Esophagus muscularis mucosa (tissue), 4 donors: ENCODE data around the gene FANCI. TPM values are rescaled to one million over a fixed set of nuclear protein-coding genes. Genes with fewer than 3 reads are reported as not detected.
"Not testable (repeated sequence)": the region's sequence is repeated elsewhere in the genome, so short reads cannot be mapped to it uniquely, and the experiment has no call there.

Experiments used
- DNase-seq: peaks from one replicate; pipeline ENCODE4 v3.0.0-alpha.2; 2017; ENCODE audit errors: extremely low spot score
- H3K27ac ChIP-seq, 4 donors: fragments of 200-600 bp; sonication (generic); replicated peaks in 1 of 4; 1 replicate in 3 of 4; 2 replicates in 1 of 4; pipeline ENCODE4 v1.5.1; 2016 to 2019; ENCODE audit warnings: mild to moderate bottlenecking in 1 of 4
- H3K27me3 ChIP-seq, 4 donors: fragments of 200-600 bp; sonication (generic); one replicate each; pipeline versions ENCODE4 v1.5.1 to v1.6.0; 2016 to 2019
- H3K36me3 ChIP-seq, 4 donors: fragments of 200-600 bp; sonication (generic); one replicate each; pipeline ENCODE4 v1.5.1; 2016 to 2019
- H3K4me1 ChIP-seq, 4 donors: fragments of 200-600 bp; sonication (generic); one replicate each; pipeline ENCODE4 v1.5.1; 2016 to 2019
- H3K4me3 ChIP-seq, 4 donors: fragments of 200-600 bp; sonication (generic); 1 replicate in 2 of 4; 2 replicates in 2 of 4; pipeline ENCODE4 v1.5.1; 2016 to 2019; ENCODE audit warnings: mild to moderate bottlenecking in 4 of 4, moderate library complexity in 1 of 4
- H3K9me3 ChIP-seq, 4 donors: fragments of 200-600 bp; sonication (generic); 1 replicate in 3 of 4; 2 replicates in 1 of 4; pipeline ENCODE4 v1.5.1; 2016 to 2019
- CTCF ChIP-seq, 3 experiments: fragments of 200-600 bp in 2 of 3; fragments of 450-650 bp in 1 of 3; sonication (generic) in 2 of 3; IDR thresholded peaks; one replicate each; pipeline ENCODE4 v1.5.1; 2017 to 2019; ENCODE audit warnings: antibody characterized with exemption in 3 of 3, mild to moderate bottlenecking in 2 of 3, moderate library complexity in 1 of 3
- EP300 ChIP-seq: sonication (generic); formaldehyde crosslinking; IDR thresholded peaks from one replicate; pipeline ENCODE4 v1.6.1; 2017; ENCODE audit warnings: antibody characterized with exemption
- POLR2A ChIP-seq: fragments of 450-650 bp; IDR thresholded peaks from one replicate; pipeline ENCODE4 v1.6.1; 2017; ENCODE audit warnings: antibody characterized with exemption, moderate library complexity, mild to moderate bottlenecking, low read depth
- POLR2AphosphoS5 ChIP-seq, 2 donors: sonication (generic); formaldehyde crosslinking; IDR thresholded peaks; one replicate each; pipeline ENCODE4 v1.6.1; 2017; ENCODE audit warnings: antibody characterized with exemption in 2 of 2
- WGBS: methylation state at CpG from one replicate; pipeline ENCODE4 v1.1.5; 2018; 5-methylcytosine and 5-hydroxymethylcytosine counted together
- intact Hi-C: fragments of 100-400 bp; cut with DNase I; formaldehyde crosslinking; loops from one replicate; pipeline ENCODE4 v1.15.1; 2023
- total RNA-seq, 4 donors: library from RNA; depleted of rRNA; stranded (reverse); fragments of >200 nt; gene quantifications; one replicate each; pipeline versions ENCODE4 v1.1.0 to v1.2.1, GENCODE V29; 2016

FANCI gene
- total RNA-seq, 4 donors from 2014 or later: 3.5 to 10.2 (median 4.0) TPM

DNA sequence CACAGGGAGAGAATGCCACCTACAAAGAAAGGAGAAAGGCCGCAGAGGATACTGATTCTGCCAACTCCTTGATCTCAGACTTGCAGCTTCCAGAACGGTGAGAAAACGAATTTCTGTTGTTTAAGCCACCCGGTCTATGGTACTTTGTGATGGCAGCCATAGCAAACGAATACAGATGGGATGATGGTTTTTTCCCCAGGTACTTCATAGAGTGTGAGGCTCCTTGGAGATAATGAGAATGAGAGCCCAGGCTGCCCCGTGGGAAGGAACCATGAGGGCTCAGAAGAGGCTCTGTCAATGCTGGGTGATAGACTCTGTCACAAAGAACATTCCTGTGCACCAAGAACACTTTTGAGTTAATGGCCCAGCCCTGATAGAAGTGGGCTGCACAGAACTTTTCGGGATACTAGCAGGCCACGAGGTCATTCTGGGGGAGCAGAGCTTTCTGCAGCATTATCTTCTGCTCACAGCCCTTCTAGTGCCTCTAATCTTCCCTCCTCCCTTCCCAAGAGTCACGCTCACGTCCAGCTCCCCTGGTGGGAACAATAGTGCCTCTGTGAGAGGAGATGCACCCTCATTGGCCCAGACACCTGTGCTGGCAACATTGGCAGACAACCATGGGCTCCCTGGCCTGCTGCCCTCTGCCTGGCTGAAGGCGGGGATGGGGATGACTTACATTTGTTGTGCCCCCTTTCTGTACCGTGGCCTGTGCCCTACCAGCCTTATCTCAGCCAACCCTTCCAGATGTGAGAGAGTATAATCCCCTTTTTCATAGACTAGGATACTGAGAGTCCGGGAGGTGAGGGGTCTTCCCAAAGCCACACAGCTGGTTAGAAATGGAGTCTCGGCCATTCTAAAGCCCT is 17.2 kb upstream of the FANCI start:
- WGBS: 85% methylated on average over 14 of the region's 14 CpGs
- Histone ChIP-seq H3K36me3 (no peaks in the 10 kb centered on the region), H3K4me1 (no peaks in the 10 kb centered on the region), H3K4me3 (no peak overlapping the region), H3K27ac (no peak overlapping the region), H3K27me3 (no peaks in the 10 kb centered on the region), H3K9me3 (no peaks in the 10 kb centered on the region)
- intact Hi-C loops: no loop called here
- DNase-seq: peak; percentile 78
- TF ChIP-seq EP300 (no peak), POLR2AphosphoS5 (IDR thresholded peaks at IDR 0.05) (no peak), POLR2A (no peak), CTCF (IDR thresholded peaks at IDR 0.05) (no peak)

DNA sequence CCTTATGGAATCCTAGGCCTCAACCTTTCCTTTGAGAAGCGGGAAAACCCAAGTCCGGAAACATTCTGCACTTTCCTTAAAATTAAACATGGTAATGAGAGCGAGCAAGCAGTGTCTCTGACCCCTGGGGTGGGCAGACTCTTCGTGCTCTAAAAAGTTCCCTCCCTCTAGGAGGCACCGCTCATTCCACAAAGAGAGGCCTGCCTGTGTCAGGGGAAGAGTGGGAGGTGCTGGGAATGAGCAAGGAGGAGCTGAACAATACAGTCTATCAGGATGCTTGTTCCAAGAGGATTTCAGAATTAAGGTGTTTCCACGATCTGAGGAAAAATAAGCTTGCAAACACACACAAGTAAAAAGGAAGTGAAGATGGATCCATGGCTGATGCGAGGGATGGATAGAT is 16.4 kb upstream of the FANCI start:
- intact Hi-C loops: no loop called here
- TF ChIP-seq POLR2A: no peak
- TF ChIP-seq CTCF (IDR thresholded peaks at IDR 0.05): no peak
- TF ChIP-seq EP300: no peak
- no peak for TF ChIP-seq POLR2AphosphoS5 (IDR thresholded peaks at IDR 0.05)
- no peaks in the 10 kb centered on the region for H3K27me3 ChIP-seq
- no peaks in the 10 kb centered on the region for H3K36me3 ChIP-seq
- peak; percentile 87 for DNase-seq
- H3K9me3 ChIP-seq: no peaks in the 10 kb centered on the region
- no peak overlapping the region for H3K27ac ChIP-seq
- H3K4me1 ChIP-seq: no peaks in the 10 kb centered on the region
- no peak overlapping the region for H3K4me3 ChIP-seq
- 82% methylated on average over 7 of the region's 7 CpGs for WGBS

DNA sequence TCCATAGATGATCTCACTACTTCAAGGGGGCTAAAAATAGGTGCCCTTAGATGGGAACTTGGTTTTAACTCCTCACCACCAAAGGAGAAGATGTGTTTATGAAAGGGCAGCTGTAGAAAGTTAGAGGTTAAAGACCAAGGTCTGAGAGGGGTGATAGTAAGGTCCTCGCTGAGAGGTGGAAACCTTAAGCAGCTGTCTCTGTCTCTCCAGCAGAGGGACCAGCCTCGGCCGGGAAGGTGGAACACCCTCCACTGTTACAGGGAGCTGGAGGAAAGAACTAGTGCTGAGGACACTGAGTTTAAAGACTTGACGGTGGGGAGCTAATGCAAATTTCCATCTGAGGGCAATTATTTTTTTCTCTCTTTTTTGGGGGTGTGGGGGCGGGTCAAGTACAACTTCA is 13.5 kb upstream of the FANCI start:
- WGBS: 64% methylated on average over 5 of the region's 5 CpGs
- Histone ChIP-seq H3K36me3 (no peaks in the 10 kb centered on the region), H3K27me3 (no peaks in the 10 kb centered on the region), H3K9me3 (no peaks in the 10 kb centered on the region), H3K27ac (no peak overlapping the region), H3K4me1 (no peaks in the 10 kb centered on the region), H3K4me3 (no peak overlapping the region)
- peak; percentile 55 for DNase-seq
- intact Hi-C loops: no loop called here
- TF ChIP-seq EP300: no peak
- TF ChIP-seq POLR2A: no peak
- no peak for TF ChIP-seq CTCF (IDR thresholded peaks at IDR 0.05)
- no peak for TF ChIP-seq POLR2AphosphoS5 (IDR thresholded peaks at IDR 0.05)

DNA sequence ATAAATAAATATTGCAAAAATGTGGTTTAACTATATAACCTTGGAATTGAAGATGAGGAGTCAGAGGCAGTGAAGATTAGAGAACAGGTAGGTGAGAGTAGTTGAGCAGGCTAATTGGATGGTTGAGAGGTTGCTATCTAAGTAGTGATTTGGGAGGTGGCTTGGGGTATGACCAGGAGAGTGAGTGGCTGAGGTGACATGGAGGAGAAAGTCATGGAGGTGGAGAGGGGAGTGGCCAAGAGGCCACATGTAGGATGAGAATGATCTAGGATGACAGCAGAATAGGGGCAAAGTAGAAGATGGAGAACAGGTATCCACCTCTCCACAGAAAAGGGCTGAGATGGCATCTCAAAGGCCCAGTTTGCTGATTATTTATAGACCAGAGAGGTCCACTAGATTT is 11.9 kb upstream of the FANCI start:
- no peaks in the 10 kb centered on the region for H3K9me3 ChIP-seq
- intact Hi-C loops: no loop called here
- no peak overlapping the region for H3K4me3 ChIP-seq
- H3K27ac ChIP-seq: no peak overlapping the region
- DNase-seq: peak; percentile 53
- H3K27me3 ChIP-seq: no peaks in the 10 kb centered on the region
- H3K36me3 ChIP-seq: no peaks in the 10 kb centered on the region
- no peaks in the 10 kb centered on the region for H3K4me1 ChIP-seq
- TF ChIP-seq POLR2AphosphoS5 (IDR thresholded peaks at IDR 0.05) (no peak), CTCF (IDR thresholded peaks at IDR 0.05) (no peak), EP300 (no peak), POLR2A (no peak)

DNA sequence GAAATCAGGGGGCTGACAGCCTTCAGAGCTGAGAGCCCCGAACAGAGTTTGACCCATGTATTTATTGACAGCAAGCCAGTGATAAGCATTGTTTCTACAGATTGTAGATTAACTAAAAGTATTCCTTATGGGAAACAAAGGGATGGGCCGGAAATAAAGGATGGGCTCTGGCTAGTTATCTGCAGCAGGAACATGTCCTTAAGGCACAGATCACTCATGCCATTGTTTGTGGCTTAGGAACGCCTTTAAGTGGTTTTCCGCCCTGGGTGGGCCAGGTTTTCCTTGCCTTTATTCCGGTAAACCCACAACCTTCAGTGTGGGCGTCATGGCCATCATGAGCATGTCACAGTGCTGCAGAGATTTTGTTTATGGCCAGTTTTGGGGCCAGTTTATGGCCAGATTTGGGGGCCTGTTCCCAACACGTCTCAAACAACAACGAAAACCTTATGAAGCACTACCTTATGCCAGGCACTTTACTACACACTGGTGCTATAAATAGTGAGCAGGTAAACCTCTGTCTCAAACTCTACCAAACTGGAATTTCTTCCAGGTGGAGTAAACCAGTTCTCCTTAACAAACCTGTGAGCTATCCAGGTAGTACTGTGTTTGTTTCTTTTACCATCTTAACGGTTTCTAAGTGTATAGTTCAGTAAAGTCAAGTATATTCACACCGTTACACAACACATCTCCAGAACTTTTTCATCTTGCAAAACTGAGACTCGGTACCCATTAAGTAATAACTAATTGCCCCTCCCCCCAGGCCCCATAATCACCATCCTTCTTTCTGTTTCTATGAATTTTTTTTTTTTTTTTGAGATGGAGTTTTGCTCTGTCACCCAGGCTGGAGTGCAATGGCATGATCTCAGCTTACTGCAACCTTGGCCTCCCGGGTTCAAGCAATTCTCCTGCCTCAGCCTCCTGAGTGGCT is 3.6 kb upstream of the FANCI start:
- 85% methylated on average over 12 of the region's 12 CpGs for WGBS
- intact Hi-C loops: loop anchor here (5.0 kb wide), 2 partner anchors 33 to 92 kb away; partner anchors contain the start of gene POLG

More for the DNA sequence above, 3.6 kb upstream of the FANCI start:
- H3K9me3 ChIP-seq, H3K4me3 ChIP-seq, H3K27ac ChIP-seq, H3K27me3 ChIP-seq, DNase-seq, H3K36me3 ChIP-seq: not testable (repeated sequence)
- peaks cover 16 to 21% (median 17%) of the 10 kb centered on the region in 4 donors for H3K4me1 ChIP-seq
